Nephron progenitor cell (in vitro differentiated cells): ENCODE data around the gene TMEM63C.

Source experiments
- DNase-seq: peaks from one replicate; pipeline ENCODE4 v3.0.0; 2021
- H3K27ac Mint-ChIP-seq: 2 replicates; pipeline ENCODE4 v1.8.0; 2021; ENCODE audit warnings: mild to moderate bottlenecking, moderate library complexity, mixed read lengths
- H3K27me3 Mint-ChIP-seq: 2 replicates; pipeline ENCODE4 v1.8.0; 2021; ENCODE audit warnings: mild to moderate bottlenecking, low read depth, mixed read lengths; ENCODE audit not compliant: poor library complexity
- H3K36me3 Mint-ChIP-seq: 2 replicates; pipeline ENCODE4 v1.8.0; 2021; ENCODE audit warnings: low read depth, mixed read lengths
- H3K4me1 Mint-ChIP-seq: 2 replicates; pipeline ENCODE4 v1.8.0; 2021; ENCODE audit warnings: mixed read lengths
- H3K4me3 Mint-ChIP-seq: 2 replicates; pipeline ENCODE4 v1.8.0; 2021; ENCODE audit warnings: mild to moderate bottlenecking, moderate library complexity, mixed read lengths
- H3K9me3 Mint-ChIP-seq: 2 replicates; pipeline ENCODE4 v1.8.0; 2021; ENCODE audit warnings: mild to moderate bottlenecking, moderate library complexity, mixed read lengths
- CTCF ChIP-seq: fragments of 200-600 bp; sonication (generic); IDR thresholded peaks from 2 replicates; pipeline ENCODE4 v1.5.0; 2021; ENCODE audit warnings: antibody characterized with exemption

The TMEM63C gene

GRCh38 chr14:77225254-77225653, 43.7 kb downstream of the TMEM63C start:
- Mint-ChIP-seq H3K36me3 (no peaks in the 10 kb centered on the region), H3K4me1 (no peaks in the 10 kb centered on the region), H3K27me3 (peaks cover 40% of the 10 kb centered on the region), H3K9me3 (no peaks in the 10 kb centered on the region), H3K4me3 (no peak overlapping the region), H3K27ac (no peak overlapping the region)
- no peak for DNase-seq
- no peak for TF ChIP-seq CTCF

- Mint-ChIP-seq H3K36me3 (no peaks in the 10 kb centered on the region), H3K4me1 (no peaks in the 10 kb centered on the region), H3K9me3 (no peaks in the 10 kb centered on the region), H3K4me3 (no peak overlapping the region), H3K27ac (no peak overlapping the region), H3K27me3 (peaks cover 37% of the 10 kb centered on the region)
- TF ChIP-seq CTCF: no peak
- no peak for DNase-seq
Observed at GRCh38 chr14:77225892-77226557, 44.4 kb downstream of the TMEM63C start.

GRCh38 chr14:77228056-77228455, 46.5 kb downstream of the TMEM63C start:
- no peak overlapping the region for H3K27ac Mint-ChIP-seq
- H3K4me3 Mint-ChIP-seq: no peak overlapping the region
- no peak for TF ChIP-seq CTCF
- H3K27me3 Mint-ChIP-seq: peaks cover 33% of the 10 kb centered on the region
- DNase-seq: no peak
- no peaks in the 10 kb centered on the region for H3K9me3 Mint-ChIP-seq
- H3K36me3 Mint-ChIP-seq: no peaks in the 10 kb centered on the region
- no peaks in the 10 kb centered on the region for H3K4me1 Mint-ChIP-seq

- no peaks in the 10 kb centered on the region for H3K4me1 Mint-ChIP-seq
- no peaks in the 10 kb centered on the region for H3K9me3 Mint-ChIP-seq
- TF ChIP-seq CTCF: no peak
- H3K27me3 Mint-ChIP-seq: peaks cover 30% of the 10 kb centered on the region
- no peak overlapping the region for H3K27ac Mint-ChIP-seq
- no peak for DNase-seq
- no peaks in the 10 kb centered on the region for H3K36me3 Mint-ChIP-seq
- H3K4me3 Mint-ChIP-seq: no peak overlapping the region
Observed at GRCh38 chr14:77230914-77231313, 49.3 kb downstream of the TMEM63C start.

- Mint-ChIP-seq H3K4me1 (no peaks in the 10 kb centered on the region), H3K9me3 (no peaks in the 10 kb centered on the region), H3K36me3 (no peaks in the 10 kb centered on the region), H3K4me3 (no peak overlapping the region), H3K27ac (no peak overlapping the region), H3K27me3 (peaks cover 27% of the 10 kb centered on the region)
- no peak for TF ChIP-seq CTCF
- DNase-seq: no peak
Observed at GRCh38 chr14:77231721-77232120, 50.1 kb downstream of the TMEM63C start.

GRCh38 chr14:77236814-77237213, 55.2 kb downstream of the TMEM63C start:
- Mint-ChIP-seq H3K9me3 (no peaks in the 10 kb centered on the region), H3K4me3 (no peak overlapping the region), H3K27ac (no peak overlapping the region), H3K36me3 (no peaks in the 10 kb centered on the region), H3K27me3 (peaks cover 38% of the 10 kb centered on the region), H3K4me1 (no peaks in the 10 kb centered on the region)
- no peak for DNase-seq
- TF ChIP-seq CTCF: no peak
